PC-3 (cell line): ENCODE measurements around the gene SLC22A4.

ENCODE experiments used
- EZH2 ChIP-seq: fragments of 300-600 bp; sonication (generic); IDR thresholded peaks from one replicate; pipeline ENCODE4 v1.6.1; 2017; ENCODE audit warnings: antibody characterized with exemption, mild to moderate bottlenecking, low read length; ENCODE audit not compliant: unreplicated experiment
- EZH2phosphoT487 ChIP-seq: fragments of 300-600 bp; sonication (generic); IDR thresholded peaks from 2 replicates; pipeline ENCODE4 v1.6.1; 2018; ENCODE audit warnings: mild to moderate bottlenecking, antibody characterized with exemption, low read length, borderline replicate concordance
- TF ChIP-seq, protein P1 (sequence below): fragments of 300-600 bp; sonication (generic); conservative IDR thresholded peaks from 2 replicates; pipeline ENCODE4 v1.5.1; 2017; ENCODE audit warnings: antibody characterized with exemption, low read depth, mild to moderate bottlenecking, low read length

DNA sequence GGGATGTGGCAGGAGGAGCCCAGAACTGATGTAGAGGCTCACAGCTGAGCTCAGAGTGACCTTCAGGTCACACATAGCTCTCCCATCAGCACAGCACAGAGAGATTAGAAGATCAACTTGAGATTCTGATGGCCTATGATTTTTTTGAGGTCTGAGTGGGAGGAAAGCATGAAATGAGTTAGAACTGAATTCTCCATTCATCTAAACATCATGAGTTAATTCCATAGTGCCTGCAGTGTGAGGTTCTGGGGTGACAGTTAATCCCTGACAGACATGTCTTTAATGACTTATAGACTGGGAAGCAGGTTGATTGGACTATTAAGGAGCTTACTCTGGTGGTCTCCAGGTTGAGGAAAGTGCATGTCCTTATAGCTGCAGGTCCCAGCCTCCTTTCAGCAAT lies 97.7 kb downstream of the SLC22A4 start:
- TF ChIP-seq, protein P1, sequence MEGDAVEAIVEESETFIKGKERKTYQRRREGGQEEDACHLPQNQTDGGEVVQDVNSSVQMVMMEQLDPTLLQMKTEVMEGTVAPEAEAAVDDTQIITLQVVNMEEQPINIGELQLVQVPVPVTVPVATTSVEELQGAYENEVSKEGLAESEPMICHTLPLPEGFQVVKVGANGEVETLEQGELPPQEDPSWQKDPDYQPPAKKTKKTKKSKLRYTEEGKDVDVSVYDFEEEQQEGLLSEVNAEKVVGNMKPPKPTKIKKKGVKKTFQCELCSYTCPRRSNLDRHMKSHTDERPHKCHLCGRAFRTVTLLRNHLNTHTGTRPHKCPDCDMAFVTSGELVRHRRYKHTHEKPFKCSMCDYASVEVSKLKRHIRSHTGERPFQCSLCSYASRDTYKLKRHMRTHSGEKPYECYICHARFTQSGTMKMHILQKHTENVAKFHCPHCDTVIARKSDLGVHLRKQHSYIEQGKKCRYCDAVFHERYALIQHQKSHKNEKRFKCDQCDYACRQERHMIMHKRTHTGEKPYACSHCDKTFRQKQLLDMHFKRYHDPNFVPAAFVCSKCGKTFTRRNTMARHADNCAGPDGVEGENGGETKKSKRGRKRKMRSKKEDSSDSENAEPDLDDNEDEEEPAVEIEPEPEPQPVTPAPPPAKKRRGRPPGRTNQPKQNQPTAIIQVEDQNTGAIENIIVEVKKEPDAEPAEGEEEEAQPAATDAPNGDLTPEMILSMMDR, result no peak
- TF ChIP-seq EZH2 (no peak), EZH2phosphoT487 (no peak)
